Keratinocyte (primary cell): ENCODE results near the gene ICOS. TPM values are rescaled to one million over a fixed set of nuclear protein-coding genes. Genes with fewer than 3 reads are reported as not detected.
"Not testable (repeated sequence)": the region's sequence is repeated elsewhere in the genome, so short reads cannot be mapped to it uniquely, and the experiment has no call there.

ENCODE experiments used
- DNase-seq: peaks from one replicate; pipeline ENCODE4 v3.0.0-alpha.2; 2011; ENCODE audit warnings: low read depth, missing footprints, low spot score
- FAIRE-seq: peaks from 2 replicates; lab custom pipeline; 2011; peaks lifted over from hg19 to GRCh38; lab: Jason Lieb, UNC
- H2AFZ ChIP-seq: 2 replicates; pipeline ENCODE4 v1.6.0; 2012; ENCODE audit warnings: low read length, control low read depth, inconsistent platforms; ENCODE audit not compliant: control insufficient read depth
- H3K27ac ChIP-seq: 2 replicates; pipeline ENCODE4 v1.5.1; 2011; ENCODE audit warnings: low read length; ENCODE audit not compliant: control insufficient read depth, insufficient read depth
- H3K27me3 ChIP-seq: 3 replicates; pipeline ENCODE4 v1.6.0; 2011; ENCODE audit warnings: low read length; ENCODE audit not compliant: control insufficient read depth, insufficient read depth; ENCODE audit errors: extremely low read depth
- H3K36me3 ChIP-seq, 2 experiments: 2 replicates in 1 of 2; 3 replicates in 1 of 2; pipeline ENCODE4 v1.5.1; 2011; ENCODE audit warnings: low read length in 2 of 2, mild to moderate bottlenecking in 1 of 2; ENCODE audit not compliant: control insufficient read depth in 2 of 2, insufficient read depth in 2 of 2; ENCODE audit errors: extremely low read depth in 1 of 2
- H3K4me1 ChIP-seq: 3 replicates; pipeline ENCODE4 v1.5.1; 2011; ENCODE audit warnings: low read length; ENCODE audit not compliant: control insufficient read depth, insufficient read depth; ENCODE audit errors: extremely low read depth
- H3K4me2 ChIP-seq: 3 replicates; pipeline ENCODE4 v1.6.0; 2011; ENCODE audit warnings: low read depth, low read length; ENCODE audit not compliant: control insufficient read depth, insufficient read depth; ENCODE audit errors: extremely low read depth
- H3K4me3 ChIP-seq, 3 experiments: fragments of 200-600 bp in 1 of 3; sonication (generic) in 1 of 3; 2 replicates in 2 of 3; 3 replicates in 1 of 3; pipeline ENCODE4 v1.5.1; 2011 to 2016; ENCODE audit warnings: low read length in 3 of 3, mild to moderate bottlenecking in 3 of 3, control low read depth in 2 of 3, inconsistent platforms in 1 of 3, low read depth in 1 of 3, mixed read lengths in 1 of 3, mixed run types in 1 of 3, moderate library complexity in 1 of 3; ENCODE audit not compliant: control insufficient read depth in 2 of 3, insufficient read depth in 2 of 3; ENCODE audit errors: extremely low read depth in 1 of 3
- H3K79me2 ChIP-seq: 2 replicates; pipeline ENCODE4 v1.6.0; 2012; ENCODE audit warnings: low read length; ENCODE audit not compliant: control insufficient read depth, insufficient read depth
- H3K9ac ChIP-seq: 3 replicates; pipeline ENCODE4 v1.6.0; 2011; ENCODE audit warnings: low read length; ENCODE audit not compliant: control insufficient read depth, insufficient read depth; ENCODE audit errors: extremely low read depth
- H3K9me1 ChIP-seq: 3 replicates; pipeline ENCODE4 v1.6.0; 2011; ENCODE audit warnings: low read length; ENCODE audit not compliant: control insufficient read depth, insufficient read depth; ENCODE audit errors: extremely low read depth
- H3K9me3 ChIP-seq: 2 replicates; pipeline ENCODE4 v1.5.1; 2012; ENCODE audit warnings: low read depth, low read length; ENCODE audit not compliant: control insufficient read depth
- H4K20me1 ChIP-seq: 3 replicates; pipeline ENCODE4 v1.6.0; 2011; ENCODE audit warnings: low read length; ENCODE audit not compliant: control insufficient read depth, insufficient read depth; ENCODE audit errors: extremely low read depth
- CTCF ChIP-seq, 3 experiments: IDR thresholded peaks in 1 of 3; conservative IDR thresholded peaks in 1 of 3; optimal IDR thresholded peaks in 1 of 3; 2 replicates in 2 of 3; 3 replicates in 1 of 3; pipeline versions ENCODE3 to v1.5.1; 2011; ENCODE audit warnings: low read length in 3 of 3, mild to moderate bottlenecking in 3 of 3, moderate library complexity in 2 of 3, control low read depth in 1 of 3, inconsistent platforms in 1 of 3; ENCODE audit not compliant: insufficient read depth in 2 of 3; ENCODE audit errors: extremely low read depth in 1 of 3
- EZH2 ChIP-seq: IDR thresholded peaks from one replicate; pipeline ENCODE4 v1.6.1; 2012; ENCODE audit warnings: inconsistent platforms, mild to moderate bottlenecking, low read length, moderate library complexity
- dilution Hi-C: fragments of 300-500 bp; cut with MboI; formaldehyde crosslinking; loops from one replicate; pipeline ENCODE4 v1.7.0; 2020; ENCODE audit warnings: low sequenced_read_pairs; ENCODE audit not compliant: extremely low pct_ligation_motif_present
- polyA plus RNA-seq, 5 experiments: library from polyadenylated mRNA; depleted of rRNA in 3 of 5; stranded (reverse) in 3 of 5; stranded (forward) in 1 of 5; unstranded in 1 of 5; fragments of >200 nt; gene quantifications; 1 replicate in 1 of 5; 2 replicates in 3 of 5; 3 replicates in 1 of 5; pipeline versions ENCODE4 v1.2.1 to v1.2.3, GENCODE V29; 2011 to 2012; ENCODE audit warnings: missing spikeins in 2 of 5, low read depth in 1 of 5, low replicate concordance in 1 of 5

The ICOS gene
- polyA plus RNA-seq, 1 donor (not counting 4 experiments of a cell fraction or from before 2014, with no cell fraction given), result not detected

DNA sequence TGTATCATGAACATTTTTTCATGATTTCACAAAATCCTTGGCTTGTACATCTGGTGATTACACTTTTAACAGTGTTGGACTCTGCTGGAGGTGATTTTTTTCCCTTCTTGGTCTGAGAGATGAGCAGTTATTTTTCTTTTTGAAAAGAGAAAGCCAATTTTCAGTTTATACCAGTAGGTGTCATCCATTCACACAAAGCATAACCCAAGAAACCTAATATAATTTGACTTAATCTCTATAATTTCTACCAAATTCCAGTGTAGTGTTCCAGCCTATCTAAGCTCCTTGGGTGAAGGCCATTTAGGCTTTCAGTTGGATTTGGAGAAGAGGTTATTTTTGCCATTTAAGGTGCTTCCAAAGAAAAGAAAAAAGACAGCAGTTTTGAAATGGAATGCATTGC lies 7.7 kb upstream of the ICOS start:
- FAIRE-seq, result no peak
- Histone ChIP-seq H2AFZ (no peak overlapping the region), H3K36me3 (no peaks in the 10 kb centered on the region), H3K79me2 (no peaks in the 10 kb centered on the region), H3K9me1 (no peaks in the 10 kb centered on the region), H3K27me3 (no peaks in the 10 kb centered on the region), H3K4me3 (no peak overlapping the region), H3K27ac (no peak overlapping the region), H3K4me1 (peaks cover 1% of the 10 kb centered on the region), H4K20me1 (no peaks in the 10 kb centered on the region), H3K9me3 (no peaks in the 10 kb centered on the region), H3K4me2 (no peak overlapping the region), H3K9ac (no peak overlapping the region)
- TF ChIP-seq CTCF (optimal IDR thresholded peaks at IDR 0.05 in 1 of 3, IDR thresholded peaks at IDR 0.05 in 1 of 3, conservative IDR thresholded peaks at IDR 0.05 in 1 of 3; ENCODE audit: extremely low read depth in 1 of 3, insufficient read depth in 2 of 3, low read length in 3 of 3) (peak in 1 of 3 experiments; percentile 37), EZH2 (no peak)
- no peak for DNase-seq
- dilution Hi-C loops, result no loop called here

GRCh38 chr2:203931262-203931661 lies 5.3 kb upstream of the ICOS start:
- H3K9ac ChIP-seq, H3K36me3 ChIP-seq, H3K27ac ChIP-seq, H3K9me1 ChIP-seq, H3K4me3 ChIP-seq, FAIRE-seq, H3K9me3 ChIP-seq, DNase-seq, H3K27me3 ChIP-seq, dilution Hi-C loops, H3K4me2 ChIP-seq, H2AFZ ChIP-seq, H4K20me1 ChIP-seq, H3K4me1 ChIP-seq, H3K79me2 ChIP-seq: not testable (repeated sequence)

DNA sequence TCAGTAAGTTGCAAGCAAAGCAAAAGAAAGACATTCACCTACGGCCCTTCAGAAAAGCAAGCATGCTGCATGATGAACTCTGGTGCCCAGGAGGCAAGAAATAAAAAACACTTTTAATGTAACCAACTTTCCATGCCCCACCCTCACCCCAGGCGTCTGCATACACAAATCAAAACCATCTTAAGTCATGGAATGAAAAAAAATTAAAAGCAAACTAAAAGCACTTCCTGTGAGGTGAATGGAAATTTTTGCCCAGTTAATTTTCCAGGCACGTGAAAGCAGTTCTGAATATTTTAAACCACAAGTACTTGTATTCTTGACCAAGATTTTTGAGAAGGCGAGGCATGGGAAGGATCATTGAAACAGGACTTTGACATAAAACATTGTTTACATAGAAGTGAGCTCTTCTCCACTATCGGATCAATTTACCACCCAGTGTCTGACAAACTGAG lies 2.5 kb upstream of the ICOS start:
- no peaks in the 10 kb centered on the region for H3K27me3 ChIP-seq
- no peaks in the 10 kb centered on the region for H3K36me3 ChIP-seq
- no peaks in the 10 kb centered on the region for H3K9me3 ChIP-seq
- TF ChIP-seq EZH2 (no peak), CTCF (optimal IDR thresholded peaks at IDR 0.05 in 1 of 3, IDR thresholded peaks at IDR 0.05 in 1 of 3, conservative IDR thresholded peaks at IDR 0.05 in 1 of 3; ENCODE audit: extremely low read depth in 1 of 3, insufficient read depth in 2 of 3, low read length in 3 of 3) (no peak)
- no peak overlapping the region for H3K9ac ChIP-seq
- FAIRE-seq (no peak), DNase-seq (no peak)
- H3K27ac ChIP-seq, result no peak overlapping the region
- H3K4me1 ChIP-seq, result peaks cover 7% of the 10 kb centered on the region
- no peak overlapping the region for H3K4me3 ChIP-seq
- H2AFZ ChIP-seq, result peak overlapping the region; percentile 40
- H3K9me1 ChIP-seq, result no peaks in the 10 kb centered on the region
- no peak overlapping the region for H3K4me2 ChIP-seq
- dilution Hi-C loops, result no loop called here
- H4K20me1 ChIP-seq, result no peaks in the 10 kb centered on the region
- H3K79me2 ChIP-seq, result no peaks in the 10 kb centered on the region
